Lower leg skin (tissue), 3 donors: ENCODE results near the gene DUOXA2.

ENCODE experiments used
- CTCF ChIP-seq, 3 donors: fragments of 450-650 bp; IDR thresholded peaks; one replicate each; pipeline ENCODE4 v1.5.1; 2016; ENCODE audit warnings: antibody characterized with exemption in 3 of 3, mild to moderate bottlenecking in 3 of 3, moderate library complexity in 2 of 3
- POLR2A ChIP-seq, 2 donors: fragments of 450-650 bp; IDR thresholded peaks; one replicate each; pipeline ENCODE4 v1.6.1; 2016 to 2017; ENCODE audit warnings: antibody characterized with exemption in 2 of 2, mild to moderate bottlenecking in 1 of 2, moderate library complexity in 1 of 2

DNA sequence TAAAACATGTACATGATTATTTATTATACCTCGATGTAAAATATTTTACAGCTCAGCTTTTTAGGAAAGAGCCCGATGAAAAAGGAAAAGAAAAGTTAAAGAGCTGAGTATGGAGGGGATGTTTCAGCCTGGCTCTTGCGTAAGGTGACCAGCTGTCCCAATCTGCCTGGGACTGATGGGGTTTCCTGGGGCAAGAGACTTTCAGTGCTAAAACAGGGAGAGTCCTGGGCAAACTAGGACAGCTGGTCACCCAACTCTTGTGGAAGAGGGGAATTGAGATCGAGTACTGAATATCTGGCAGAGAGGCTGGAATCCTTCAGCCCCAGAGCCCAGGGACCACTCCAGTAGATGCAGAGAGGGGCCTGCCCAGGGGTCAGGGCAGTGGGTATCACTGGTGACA is 21.1 kb upstream of the DUOXA2 start:
- no peak for TF ChIP-seq CTCF (IDR thresholded peaks at IDR 0.05)
- TF ChIP-seq POLR2A (IDR thresholded peaks at IDR 0.05) = no peak
